Astrocyte of the hippocampus (primary cell): ENCODE results near the gene PRPH.
"Not testable (repeated sequence)": the region's sequence is repeated elsewhere in the genome, so short reads cannot be mapped to it uniquely, and the experiment has no call there.

ENCODE experiments used
- DNase-seq: peaks from one replicate; pipeline ENCODE4 v3.0.0; 2011; ENCODE audit warnings: low read depth, low spot score

Gene PRPH

DNA sequence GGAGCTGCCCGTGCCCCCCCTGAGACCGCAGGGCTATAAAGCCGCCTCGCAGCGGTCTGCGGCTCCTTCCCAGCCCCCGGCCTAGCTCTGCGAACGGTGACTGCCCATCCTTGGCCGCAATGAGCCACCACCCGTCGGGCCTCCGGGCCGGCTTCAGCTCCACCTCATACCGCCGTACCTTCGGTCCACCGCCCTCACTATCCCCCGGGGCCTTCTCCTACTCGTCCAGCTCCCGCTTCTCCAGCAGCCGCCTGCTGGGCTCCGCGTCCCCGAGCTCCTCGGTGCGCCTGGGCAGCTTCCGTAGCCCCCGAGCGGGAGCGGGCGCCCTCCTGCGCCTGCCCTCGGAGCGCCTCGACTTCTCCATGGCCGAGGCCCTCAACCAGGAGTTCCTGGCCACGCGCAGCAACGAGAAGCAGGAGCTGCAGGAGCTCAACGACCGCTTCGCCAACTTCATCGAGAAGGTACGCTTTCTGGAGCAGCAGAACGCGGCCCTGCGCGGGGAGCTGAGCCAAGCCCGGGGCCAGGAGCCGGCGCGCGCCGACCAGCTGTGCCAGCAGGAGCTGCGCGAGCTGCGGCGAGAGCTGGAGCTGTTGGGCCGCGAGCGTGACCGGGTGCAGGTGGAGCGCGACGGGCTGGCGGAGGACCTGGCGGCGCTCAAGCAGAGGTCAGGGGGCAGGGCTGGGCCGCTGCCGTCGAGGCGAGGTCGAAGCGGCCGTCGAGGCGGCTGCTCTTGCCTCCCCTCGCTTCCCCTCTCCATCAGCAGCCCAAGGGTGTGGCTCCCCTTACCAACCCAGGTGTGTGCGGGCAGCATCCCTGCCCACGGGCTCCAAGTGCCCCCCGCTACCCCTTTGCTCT lies at the start of gene PRPH:
Gene PRPH, plus strand, starts transcription at position 66 of the 855 bp plus-strand sequence. Its CDS starts 54 bp downstream, at position 120.
- DNase-seq: peak; percentile 33

DNA sequence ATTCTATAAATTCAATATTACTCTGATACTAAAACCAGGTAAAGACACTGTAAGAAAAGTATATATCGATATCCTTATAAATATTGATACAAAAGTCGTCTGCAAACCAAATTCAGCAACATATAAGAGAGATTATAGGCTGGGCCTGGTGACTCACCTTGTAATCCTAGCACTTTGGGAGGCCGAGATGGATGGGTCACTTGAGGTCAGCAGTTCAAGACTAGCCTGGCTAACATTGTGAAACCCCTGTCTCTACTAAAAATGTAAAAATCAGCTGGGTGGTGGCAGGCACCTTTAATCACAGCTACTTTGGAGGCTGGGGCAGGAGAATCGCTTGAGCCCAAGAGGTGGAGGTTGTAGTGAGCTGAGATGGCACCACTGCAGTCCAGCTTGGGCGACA lies 43.6 kb upstream of the PRPH start:
- no peak for DNase-seq

DNA sequence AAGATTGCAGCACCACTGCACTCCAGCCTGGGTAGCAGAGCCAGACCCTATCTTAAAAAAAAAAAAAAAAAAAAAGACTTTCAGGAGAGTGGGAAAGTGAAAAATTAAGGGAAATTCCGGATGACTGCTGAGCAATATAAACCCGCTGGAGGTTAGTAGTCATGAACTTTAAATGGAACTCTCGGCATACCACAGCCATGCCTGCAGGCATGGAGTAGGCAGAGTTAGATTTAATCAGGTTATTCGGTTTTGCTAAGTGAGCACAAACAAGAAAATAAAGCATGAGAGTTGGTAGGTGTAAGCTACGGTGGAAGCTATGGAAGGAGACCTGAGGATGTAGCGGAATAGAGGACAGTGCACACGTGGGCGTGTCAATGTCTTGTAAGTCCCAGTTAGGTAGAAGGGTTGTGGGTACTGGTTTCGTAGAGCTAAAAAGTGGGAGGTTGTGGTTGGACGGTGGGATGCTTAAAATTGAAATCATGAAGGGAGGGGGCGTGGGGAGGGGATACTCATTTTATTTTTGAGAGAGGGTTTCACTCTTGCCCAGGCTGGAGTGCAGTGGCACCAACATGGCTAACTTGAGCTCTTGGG lies 41.8 kb upstream of the PRPH start:
- peak; percentile 49 for DNase-seq

DNA sequence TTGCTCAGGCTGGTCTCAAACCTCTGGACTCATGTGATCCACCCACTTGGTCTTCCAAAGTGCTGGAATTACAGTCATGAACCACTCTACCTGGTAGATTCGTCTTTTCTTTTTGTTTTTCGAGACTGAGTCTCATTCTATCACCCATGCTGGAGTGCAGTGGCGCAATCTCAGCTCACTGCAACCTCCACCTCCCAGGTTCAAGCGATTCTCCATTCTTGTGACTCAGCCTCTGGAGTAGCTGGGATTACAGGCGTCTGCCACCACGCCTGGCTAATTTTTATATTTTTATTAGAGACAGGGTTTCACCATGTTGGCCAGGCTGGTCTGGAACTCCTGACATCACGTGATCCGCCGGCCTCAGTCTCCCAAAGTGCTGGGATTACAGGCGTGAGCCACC lies 39.5 kb upstream of the PRPH start:
- DNase-seq: not testable (repeated sequence)

DNA sequence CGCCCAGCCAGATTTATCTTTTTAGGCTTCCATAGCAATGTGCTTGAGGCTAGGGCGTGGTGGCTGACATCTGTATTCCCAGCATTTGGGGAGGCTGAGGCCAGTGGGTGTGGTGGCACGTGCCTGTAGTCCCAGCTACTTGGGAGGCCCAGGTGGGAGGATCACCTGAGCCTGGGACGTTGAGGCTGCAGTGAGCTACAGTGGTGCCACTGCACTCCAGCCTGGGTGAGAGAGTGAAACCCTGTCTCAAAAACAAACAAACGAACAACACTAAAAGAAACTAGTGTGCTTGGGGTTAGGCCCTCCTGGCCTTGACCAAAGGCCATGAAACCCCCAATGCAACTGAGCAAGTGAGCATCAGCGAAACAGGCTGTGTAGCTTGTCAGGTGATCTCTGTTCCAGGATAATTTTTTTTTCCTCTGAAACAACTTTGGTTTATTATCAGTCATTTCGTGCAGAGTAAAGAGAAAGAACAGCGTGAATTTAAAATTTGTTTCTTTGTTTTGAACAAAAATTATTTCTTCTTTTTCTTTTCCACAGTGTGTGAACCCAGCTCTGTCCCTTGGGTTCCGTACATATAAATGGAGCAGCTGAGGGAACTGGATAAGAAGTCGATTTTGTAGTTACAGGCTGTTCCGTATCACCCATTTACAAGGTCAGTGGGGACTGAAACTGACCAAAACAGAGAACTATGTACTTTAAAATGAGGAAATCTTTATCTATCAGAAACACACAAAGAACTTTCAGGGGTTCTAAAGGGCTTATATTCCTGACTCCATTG lies 38.9 kb upstream of the PRPH start:
- no peak for DNase-seq

DNA sequence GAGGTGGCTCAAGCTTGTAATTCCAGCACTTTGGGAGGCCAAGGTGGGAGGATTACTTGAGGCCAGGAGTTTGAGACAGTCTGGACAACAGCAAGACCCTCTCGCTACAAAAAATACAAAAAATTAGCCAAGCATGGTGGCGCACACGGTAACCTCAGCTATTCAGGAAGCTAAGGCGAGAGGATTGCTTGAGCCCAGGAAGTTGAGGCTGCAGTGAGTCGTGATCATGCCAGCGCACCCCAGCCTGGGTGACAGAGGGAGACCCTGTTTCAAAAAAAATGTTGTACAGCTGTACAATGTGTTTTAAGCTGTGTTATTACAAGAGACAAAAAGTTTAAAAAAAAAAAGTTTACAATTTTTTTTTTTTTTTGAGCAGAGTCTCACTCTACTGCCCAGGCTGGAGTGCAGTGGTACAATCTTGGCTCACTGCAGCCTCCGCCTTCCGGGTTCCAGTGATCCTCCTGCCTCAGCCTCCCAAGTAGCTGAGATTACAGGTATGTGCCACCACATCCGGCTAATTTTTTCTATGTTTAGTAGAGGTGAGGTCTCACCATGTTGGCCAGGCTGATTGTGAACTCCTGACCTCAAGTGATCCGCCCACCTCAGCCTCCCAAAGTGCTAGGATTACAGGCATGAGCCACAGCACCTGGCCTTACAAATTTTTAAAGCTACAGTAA lies 37.3 kb upstream of the PRPH start:
- not testable (repeated sequence) for DNase-seq

DNA sequence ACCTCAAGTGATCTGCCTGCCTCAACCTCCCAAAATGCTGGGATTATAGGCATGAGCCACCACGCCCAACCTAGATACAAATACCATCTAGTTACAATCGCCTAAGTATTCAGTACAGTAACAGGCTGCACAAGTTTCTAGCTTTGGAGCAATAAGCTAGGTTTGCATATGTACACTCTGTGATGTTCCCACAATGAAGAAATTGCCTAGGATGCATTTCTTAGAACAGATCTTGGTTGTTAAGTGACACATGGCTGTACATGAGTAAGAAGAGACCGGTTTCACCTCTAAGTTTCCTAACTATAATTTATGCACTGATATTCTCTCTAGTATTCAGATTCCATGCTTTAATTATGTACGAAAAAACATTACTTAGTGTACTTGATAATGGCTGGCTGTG lies 35.5 kb upstream of the PRPH start:
- no peak for DNase-seq

DNA sequence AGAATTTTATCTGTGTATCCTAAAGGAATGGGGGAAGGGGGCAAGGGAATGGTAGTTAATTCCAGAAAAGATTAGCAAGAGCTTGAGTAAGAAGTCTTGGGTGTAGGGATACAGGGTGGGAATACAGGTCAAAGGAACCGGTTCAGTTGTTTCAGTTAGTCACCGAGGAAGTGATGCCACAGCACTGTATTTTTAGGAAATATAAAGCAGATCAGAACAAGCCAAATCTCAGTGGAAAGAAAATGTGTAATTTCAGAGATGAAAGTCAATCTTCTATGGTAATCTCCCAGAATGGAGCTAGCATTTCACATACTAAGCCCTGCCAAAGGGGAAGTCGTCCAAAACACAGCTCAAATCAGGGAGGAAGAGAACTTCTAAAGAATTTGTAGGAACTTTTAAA lies 34.8 kb upstream of the PRPH start:
- no peak for DNase-seq

DNA sequence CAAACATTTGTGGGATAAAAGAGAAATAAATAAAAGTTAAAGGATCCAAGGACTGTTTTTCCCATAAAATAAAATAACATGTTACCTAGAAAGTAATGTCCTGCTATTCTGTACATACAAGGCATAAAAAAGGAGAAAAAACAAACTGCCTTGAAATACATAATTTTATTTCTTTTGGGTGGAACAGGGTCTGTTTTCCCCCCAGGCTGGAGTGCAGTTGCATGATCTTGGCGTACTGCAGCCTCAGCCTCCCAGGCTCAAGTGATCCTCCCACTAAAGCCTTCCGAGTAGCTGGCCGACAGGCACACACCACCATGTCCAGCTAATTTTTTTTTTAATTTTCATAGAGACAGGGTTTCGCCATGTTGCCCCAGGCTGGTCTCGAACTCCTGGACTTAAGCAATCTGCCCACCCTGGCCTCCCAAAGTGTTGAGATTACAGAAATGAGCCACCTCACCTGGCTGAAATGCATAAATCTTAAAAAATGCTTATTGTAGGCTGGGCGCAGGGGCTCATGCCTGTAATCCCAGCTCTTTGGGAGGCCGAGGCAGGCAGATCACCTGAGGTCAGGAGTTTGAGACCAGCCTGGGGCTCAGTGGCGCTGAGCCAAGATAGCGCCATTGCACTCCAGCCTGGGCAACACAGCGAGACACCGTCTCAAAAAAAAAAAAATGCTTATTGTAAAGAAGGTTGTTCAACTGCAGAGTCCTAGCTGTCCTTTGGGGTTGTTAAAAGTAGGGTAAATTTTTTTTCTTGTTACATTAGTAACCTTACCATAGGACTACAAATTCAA lies 34.2 kb upstream of the PRPH start:
- DNase-seq: no peak

DNA sequence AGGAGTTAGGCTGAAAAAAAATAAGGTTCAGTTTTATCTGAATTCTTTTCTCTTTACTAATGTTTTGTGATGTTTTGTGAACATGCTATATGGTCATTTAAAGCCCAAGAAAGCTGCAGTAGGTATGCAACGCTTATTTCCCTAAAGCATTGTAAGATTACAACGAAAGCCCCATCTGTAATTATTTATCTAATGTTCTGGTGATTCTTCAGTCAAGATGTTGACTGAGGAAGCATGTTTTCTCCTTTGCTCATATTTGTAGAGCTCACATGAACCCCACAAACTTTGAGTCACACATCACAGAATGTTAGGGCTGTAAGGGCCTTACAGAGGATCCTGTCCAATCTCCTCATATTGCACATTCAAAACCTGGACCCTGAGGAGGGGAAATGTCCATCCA lies 33.2 kb upstream of the PRPH start:
- DNase-seq: no peak

DNA sequence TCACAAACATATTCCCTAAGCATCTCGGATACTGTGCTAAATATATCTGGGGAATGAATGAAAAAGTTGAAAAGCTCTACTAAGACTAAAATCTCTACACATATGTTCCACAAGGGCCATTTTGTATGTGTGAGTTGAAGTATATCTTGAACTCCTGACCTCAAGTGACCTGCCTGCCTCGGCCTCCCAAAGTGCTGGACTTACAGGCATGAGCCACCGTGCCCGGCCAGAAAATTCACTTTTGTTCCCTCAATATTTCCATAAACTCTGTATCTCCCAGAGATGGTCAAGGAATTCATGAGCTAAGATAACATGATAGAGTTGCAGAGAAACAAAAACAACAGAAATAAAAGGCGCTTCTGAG lies 31.6 kb upstream of the PRPH start:
- no peak for DNase-seq

DNA sequence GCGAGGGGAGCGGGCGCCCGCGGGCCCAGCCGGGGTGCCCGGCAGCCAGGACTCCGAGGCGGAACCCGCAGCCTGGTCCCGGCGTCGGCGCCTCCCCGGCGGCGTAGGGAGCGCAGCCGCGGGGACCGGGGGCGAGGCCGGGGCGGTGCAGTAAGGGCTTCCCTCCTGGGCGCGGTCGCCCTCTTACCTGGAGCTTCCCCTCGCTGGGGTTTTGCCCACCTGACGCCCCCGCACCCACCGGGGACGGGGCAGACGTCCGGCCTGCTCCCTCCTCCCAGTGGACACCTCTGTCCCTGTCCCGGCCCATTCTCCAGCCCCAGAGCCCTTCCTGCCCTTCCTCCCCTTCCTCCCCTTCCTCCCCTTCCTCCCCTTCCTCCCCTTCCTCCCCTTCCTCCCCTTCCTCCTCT lies 30.5 kb upstream of the PRPH start:
- DNase-seq: peak; percentile 72

DNA sequence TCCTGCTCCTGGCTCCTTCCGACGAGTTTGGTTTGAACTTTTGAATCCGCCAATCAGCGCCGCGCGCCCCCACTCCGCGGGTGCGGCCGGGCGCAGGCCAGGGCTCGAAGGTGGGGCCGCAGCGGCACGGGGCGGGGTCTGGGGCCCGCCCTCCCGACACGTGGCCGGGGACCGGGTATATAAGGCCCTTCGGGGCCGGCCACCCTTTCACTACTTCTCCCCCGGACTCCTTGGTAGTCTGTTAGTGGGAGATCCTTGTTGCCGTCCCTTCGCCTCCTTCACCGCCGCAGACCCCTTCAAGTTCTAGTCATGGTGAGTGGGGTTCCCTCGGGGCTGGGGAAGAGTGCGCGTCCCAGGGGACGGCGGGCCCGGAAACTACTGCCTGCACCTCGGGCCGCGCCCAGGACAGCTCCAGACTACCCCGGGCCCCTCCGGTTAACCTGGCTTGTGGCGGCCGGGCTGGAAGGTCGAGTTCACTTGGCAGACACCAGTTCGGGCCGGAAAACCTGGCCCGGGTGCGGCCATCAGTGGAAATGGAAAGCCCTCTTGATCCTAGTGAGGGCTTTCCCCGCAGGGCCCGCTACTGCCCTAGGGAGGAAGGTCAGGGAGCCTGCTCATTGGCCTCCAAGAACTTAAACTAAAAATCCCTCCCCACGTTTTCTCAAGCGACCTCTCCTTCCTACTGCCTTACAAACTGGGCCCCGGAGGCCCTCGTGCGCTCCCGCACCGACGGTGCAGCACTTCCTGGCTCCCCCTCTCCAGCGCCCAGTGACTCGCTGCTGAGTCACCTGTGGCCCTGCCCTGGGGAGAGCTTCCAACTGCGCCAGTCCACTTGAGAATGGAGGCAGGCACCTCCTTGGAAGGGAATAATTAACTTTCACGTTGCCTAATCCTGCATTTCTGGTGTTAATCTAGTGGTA lies 29.8 kb upstream of the PRPH start, which contains the start of gene TUBA1C:
Gene TUBA1C, plus strand, starts transcription at position 210 of the 920 bp plus-strand sequence. Its CDS starts 100 bp downstream, at position 310.
- DNase-seq: peak; percentile 98

DNA sequence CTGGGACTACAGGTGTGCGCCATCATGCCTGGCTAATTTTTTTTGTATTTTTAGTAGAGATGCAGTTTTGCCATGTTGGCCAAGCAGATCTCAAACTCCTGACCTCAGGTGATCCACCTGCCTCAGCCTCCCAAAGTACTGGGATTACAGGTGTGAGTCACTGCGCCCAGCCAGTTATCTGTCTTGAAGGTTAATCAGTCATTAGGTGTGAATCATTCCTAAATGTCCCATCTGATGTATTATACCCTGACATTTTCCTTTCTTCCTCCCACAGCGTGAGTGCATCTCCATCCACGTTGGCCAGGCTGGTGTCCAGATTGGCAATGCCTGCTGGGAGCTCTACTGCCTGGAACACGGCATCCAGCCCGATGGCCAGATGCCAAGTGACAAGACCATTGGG lies 25.8 kb upstream of the PRPH start:
- not testable (repeated sequence) for DNase-seq

DNA sequence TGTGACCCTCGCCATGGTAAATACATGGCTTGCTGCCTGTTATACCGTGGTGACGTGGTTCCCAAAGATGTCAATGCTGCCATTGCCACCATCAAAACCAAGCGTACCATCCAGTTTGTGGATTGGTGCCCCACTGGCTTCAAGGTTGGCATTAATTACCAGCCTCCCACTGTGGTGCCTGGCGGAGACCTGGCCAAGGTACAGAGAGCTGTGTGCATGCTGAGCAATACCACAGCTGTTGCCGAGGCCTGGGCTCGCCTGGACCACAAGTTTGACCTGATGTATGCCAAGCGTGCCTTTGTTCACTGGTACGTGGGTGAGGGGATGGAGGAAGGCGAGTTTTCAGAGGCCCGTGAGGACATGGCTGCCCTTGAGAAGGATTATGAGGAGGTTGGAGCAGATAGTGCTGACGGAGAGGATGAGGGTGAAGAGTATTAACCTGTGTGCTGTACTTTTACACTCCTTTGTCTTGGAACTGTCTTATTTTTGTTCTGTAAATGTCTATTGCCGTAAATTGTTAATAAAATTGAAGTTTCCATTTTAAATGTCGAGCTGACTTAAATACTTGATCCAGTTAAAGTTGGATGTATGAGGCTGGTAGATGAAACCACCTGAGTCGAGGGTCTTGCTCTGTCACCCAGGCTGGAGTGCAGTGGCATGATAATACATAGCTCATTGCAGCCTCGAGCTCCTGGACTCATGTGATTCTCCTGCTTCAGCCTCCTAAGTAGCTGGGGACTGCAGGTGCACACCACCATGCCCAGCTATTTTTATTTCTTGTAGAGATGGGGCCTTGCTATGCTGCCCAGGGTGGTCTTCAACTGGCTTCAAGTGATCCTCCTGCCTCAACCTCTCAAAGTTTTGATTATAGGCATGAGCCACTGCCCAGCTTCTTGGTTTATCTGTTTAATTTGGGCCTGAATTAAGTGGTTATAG lies 21.9 kb upstream of the PRPH start:
- DNase-seq: no peak

DNA sequence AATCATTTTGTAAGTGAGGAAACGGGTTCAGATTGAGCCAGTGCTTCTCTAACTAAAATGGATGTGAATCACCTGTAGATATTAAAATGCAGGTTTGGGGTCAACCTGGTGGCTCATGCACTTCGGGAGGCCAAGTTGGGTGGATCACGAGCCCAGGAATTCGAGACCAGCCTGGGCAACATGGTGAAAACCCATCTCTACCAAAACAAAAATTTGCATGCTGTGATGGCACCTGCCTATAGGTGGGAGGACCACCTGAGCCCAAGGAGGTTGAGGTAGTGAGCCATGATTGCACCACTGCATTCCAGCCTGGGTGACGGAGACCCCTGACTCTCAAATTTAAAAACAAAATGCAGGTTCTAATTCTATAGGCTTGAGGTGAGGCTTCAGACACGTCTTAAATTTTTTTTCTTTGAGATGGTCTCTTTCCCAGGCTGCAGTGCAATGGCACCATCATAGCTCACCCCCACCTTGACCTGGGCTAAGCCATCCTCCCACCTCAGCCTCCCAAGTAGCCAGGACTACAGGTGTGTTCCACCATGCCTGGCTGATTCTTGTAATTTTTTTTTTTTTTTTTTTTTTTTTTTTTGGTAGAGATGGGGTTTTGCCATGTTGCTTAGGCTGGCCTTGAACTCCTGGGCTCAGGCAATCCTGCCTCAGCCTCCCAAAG lies 21.1 kb upstream of the PRPH start:
- no peak for DNase-seq

DNA sequence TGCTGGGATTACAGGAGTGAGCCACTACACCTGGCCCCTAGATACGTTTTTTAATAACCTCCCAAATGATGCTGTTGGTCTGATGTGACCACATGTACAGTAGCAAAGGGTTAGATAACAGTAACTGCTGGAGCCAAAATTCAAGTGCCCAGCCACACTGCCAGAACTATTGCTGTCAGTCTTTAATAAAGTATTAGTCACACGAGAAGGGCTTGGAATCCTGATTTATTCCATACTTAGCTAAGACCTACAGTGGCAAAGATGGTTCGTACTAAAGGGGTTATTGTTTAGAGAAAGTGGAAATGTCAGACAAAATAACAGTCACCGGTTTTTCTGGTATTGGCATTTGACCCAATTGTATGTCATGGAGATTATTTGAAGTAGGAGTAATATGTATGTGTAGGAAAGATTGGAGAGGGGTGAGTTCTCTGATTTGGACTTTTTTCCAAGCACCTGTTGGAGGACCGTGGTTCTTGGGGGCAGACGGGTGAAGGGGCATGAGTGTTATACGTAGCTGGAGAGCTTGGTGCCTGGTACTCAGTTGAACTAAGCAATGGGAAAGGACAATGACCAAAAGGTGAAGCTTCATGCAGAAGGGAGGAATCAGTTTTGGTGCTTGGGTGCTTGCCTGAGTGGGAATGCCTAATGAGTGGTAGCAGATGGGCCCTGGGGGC lies 20.4 kb upstream of the PRPH start:
- no peak for DNase-seq
